ENCODE results near the gene PRKG1.

- TF ChIP-seq RFX5 (IDR thresholded peaks at IDR 0.05; ENCODE audit: borderline replicate concordance, low read depth, low read length) (no peak), CTCF (IDR thresholded peaks at IDR 0.05; ENCODE audit: control extremely low read depth in 1 of 3, insufficient read depth in 1 of 3, low read depth in 1 of 3, low read length in 3 of 3) (no peak), POLR2AphosphoS5 (IDR thresholded peaks at IDR 0.05; ENCODE audit: low read depth, low read length) (no peak), EZH2 (IDR thresholded peaks at IDR 0.05; ENCODE audit: low read depth, low read length, severe bottlenecking) (no peak), ATF3 (IDR thresholded peaks at IDR 0.05; ENCODE audit: insufficient read depth, low read depth, low read length) (no peak), POLR2A (IDR thresholded peaks at IDR 0.05; ENCODE audit: control extremely low read depth in 1 of 2, low read depth in 2 of 2, low read length in 2 of 2) (no peak)
Observed at GRCh38 chr10:51965451-51965850, 891.2 kb downstream of the PRKG1 start.

All from H1 (cell line).